Measurements from ENCODE around the gene HSD17B2.
"Not testable (repeated sequence)": the region's sequence is repeated elsewhere in the genome, so short reads cannot be mapped to it uniquely, and the experiment has no call there.

The HSD17B2 gene

DNA sequence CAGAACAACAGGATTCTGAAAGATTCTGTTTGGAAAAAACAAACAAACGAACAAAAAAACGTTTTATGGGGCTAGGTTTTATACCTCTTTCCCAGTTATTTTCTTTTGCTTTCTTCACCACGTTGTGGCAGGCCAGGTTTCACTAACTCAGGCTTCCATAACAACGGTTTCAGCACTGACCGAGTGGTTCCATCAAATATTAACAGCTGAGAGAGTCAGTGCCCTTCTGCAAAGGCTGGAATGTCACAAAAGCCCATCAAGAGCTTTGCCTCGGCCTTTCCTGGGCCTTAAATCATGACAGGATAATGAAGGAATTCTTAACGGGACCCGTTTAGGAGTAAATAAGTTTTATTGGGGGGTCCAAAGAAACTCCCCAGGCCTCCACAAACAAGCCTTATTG is 100.8 kb downstream of the HSD17B2 start:
- no peak for DNase-seq (ENCODE audit: low spot score)

DNA sequence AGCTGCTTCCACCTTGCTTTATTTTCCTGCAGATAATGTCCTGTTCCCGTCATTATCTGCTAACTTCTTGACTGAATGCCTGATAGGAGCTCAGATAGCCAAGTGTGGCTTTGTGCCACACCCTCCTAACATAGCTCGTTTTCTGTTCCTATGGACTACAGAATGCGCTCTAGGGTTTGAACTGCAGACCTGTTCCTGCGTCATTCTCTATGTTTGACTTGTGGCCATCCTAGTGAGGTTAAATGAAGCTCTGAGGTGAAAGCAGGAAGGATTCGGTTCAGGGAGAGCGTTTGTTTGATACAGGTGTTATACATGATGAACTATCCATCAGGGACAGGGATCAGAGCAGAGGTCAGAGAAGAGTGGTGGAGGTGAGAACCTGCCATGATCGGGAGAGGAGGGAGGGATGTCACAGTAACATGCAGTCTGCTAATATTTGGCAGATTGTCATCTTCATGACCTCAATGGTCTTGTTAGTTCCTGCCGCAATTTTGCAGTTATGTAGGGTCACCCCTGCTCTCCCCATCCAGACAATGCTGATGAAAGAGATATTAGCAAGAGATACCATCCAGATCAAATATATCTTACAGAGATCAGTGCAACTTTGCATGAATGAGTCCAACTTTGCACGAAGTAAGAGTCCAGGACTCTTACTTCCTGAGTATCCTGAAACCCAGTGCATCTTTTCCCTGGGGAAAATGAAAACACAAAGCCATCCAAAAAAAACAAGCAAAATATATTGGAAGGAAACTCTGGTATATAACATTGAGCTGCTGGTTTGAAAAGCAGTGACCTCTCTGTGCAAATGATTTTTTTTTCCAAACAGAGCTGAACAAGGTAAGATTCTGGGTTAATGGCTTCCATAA is 102.1 kb downstream of the HSD17B2 start:
- no peak for DNase-seq (ENCODE audit: low spot score)

DNA sequence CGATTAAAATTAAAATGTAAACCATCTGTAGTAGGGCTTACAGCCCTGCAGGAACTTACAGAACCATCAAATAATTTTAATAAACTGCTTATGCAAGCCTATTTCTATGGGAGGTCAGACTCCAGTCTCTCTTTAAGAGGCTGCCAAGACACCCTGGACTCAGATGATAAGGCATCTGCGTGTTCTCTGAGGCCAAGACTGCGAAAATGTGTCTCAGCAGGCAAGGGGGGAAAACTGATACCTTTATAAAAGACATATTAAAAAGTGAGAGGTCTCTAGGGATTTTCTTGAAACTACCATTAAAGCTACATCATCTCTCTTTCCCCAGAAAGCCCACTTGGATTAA is 102.7 kb downstream of the HSD17B2 start:
- DNase-seq (ENCODE audit: low spot score), result no peak

DNA sequence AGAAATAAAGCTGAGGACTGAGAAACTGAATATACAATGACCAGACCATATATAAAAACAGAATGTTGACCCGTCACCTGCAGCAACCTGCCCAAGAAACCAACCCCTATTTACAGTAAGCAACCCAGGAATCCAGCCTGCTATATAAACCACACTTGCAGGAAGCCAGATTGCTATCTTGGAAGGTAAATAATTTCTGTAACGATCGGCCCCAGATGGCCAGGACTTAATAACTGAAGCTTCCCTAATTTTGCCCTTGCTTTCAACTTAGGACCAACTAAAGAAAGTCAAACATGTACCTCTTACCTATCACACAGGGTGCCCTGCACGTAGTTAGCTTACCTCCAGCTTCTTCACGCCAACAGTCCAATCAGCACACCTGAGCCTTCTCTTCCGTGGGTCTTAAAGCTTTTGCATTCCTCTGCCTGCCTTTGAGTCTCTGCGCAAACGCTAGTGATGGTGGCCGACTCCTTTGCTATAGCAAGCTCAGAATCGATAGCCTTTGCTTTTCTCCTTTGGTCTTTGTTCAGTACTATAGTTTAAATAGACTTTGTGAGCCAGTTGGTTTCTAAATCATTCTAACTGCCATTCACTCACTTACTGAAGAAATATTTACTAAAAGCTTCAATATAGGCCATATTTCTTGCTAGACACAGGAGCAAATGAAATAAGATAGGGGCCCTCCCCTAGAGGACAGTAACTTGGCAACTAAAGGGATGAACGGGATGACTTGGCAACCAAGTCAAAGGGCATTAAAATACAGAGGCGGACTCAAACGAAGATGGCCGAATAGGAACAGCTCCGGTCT is 103.6 kb downstream of the HSD17B2 start:
- DNase-seq (ENCODE audit: low spot score), result no peak

DNA sequence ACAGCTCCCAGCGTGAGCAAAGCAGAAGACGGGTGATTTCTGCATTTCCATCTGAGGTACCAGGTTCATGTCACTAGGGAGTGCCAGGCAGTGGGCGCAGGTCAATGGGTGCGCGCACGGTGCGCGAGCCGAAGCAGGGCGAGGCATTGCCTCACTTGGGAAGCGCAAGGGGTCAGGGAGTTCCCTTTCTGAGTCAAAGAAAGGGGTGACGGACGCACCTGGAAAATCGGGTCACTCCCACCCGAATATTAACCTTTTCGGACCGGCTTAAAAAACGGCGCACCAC is 104.2 kb downstream of the HSD17B2 start:
- DNase-seq (ENCODE audit: low spot score), result not testable (repeated sequence)

DNA sequence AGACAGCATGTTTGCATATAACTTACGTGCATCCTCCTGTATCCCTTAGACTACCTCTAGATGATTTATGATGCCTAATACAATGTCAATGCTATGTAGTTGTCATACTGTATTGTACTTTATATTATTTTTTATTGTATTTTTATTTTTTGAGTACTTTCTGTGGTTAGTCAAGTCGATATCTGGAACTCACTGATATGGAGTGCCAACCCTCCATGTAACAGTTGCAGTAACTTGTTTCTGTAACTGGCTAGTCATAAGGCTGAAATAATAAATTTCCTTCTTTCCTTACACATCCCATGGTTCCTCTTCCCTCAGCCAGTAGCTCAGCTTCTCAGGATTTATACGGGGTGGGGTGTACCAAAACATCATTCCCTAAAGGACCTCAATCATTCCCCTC is 111.5 kb downstream of the HSD17B2 start:
- DNase-seq (ENCODE audit: low spot score), result no peak

DNA sequence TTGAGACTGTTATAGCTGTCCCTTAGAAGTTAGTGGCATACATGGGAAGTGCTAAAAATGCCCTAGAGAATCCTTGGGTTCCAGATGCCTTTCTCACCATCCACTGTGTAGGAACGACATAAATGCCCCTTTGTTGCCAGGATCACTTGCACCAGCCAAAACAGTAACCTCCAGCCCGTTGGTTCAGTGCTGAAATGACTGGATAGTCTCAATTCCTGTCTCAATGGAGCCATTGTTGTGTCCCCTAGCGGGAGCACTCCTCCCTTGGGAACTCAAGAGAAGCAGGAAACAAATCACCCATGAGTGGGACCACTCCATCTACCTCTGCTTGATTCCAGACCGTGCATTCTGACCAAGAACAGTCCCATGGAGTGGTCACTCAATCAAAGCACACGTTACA is 111.9 kb downstream of the HSD17B2 start:
- no peak for DNase-seq (ENCODE audit: low spot score)

DNA sequence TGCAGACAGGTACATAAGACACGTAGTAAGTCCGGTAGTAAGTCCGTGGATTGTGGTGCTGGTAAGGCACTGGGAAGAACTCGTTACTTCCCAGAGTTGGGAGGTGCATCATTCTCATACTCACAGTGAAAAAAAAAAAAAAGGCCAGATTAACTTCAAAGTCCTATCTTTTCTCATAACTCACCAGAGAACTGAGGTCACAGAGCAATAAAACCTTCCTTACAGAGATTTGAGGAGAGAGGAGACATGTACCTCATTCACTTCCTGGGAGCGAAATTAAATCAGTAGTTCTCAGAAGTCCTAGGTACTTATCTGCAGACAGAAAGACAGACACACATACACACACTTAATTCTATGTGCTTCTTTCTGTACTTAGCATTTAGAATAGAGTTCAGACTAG is 112.5 kb downstream of the HSD17B2 start:
- DNase-seq (ENCODE audit: low spot score), result no peak
